Umbilical cord (tissue), 2 donors: ENCODE data around the gene VGLL2. TPM values are rescaled to one million over a fixed set of nuclear protein-coding genes. Genes with fewer than 3 reads are reported as not detected.
A peak's percentile ranks its signal among the peaks of the same experiment; 100 is the strongest.
"Not testable (repeated sequence)": the region's sequence is repeated elsewhere in the genome, so short reads cannot be mapped to it uniquely, and the experiment has no call there.

Experiments used
- DNase-seq: peaks from one replicate; pipeline ENCODE4 v3.0.0-alpha.2; 2015; ENCODE audit warnings: low spot score
- total RNA-seq: library from RNA; depleted of rRNA; stranded (reverse); fragments of >200 nt; gene quantifications from one replicate; pipeline ENCODE4 v1.2.3, GENCODE V29; 2014; ENCODE audit warnings: low replicate concordance; ENCODE audit not compliant: insufficient read depth

VGLL2 gene
- not detected for total RNA-seq

- DNase-seq = peak; percentile 46
Measured at GRCh38 chr6:117265410-117266256, at the start of gene VGLL2. Gene VGLL2 (plus strand): TSS chr6:117265558. CDS start chr6:117265764, 206 bp downstream.

GRCh38 chr6:117222861-117223260, 42.5 kb upstream of the VGLL2 start:
- no peak for DNase-seq

GRCh38 chr6:117226778-117227177, 38.6 kb upstream of the VGLL2 start:
- no peak for DNase-seq

- DNase-seq = no peak
Measured at GRCh38 chr6:117227245-117227962, 38.0 kb upstream of the VGLL2 start.

DNA sequence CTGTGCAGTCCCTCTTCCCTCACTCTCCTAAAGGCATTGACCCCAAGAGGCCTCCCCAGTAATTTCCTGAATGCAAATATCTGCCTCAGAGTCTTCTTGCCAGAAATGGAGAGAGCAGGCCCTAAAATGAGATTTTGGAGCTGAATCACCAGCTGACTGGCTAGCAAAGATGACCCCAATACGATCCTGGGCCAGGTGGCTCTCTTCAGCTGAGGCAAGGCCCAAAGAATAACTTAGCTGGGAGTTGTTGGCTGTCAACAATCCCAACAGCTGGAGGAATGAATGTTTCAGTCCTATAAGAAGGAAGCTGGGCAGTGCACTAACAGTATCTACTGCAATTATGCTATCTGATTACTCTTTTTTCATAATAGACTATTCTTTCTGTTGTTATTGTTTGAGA, 37.2 kb upstream of the VGLL2 start:
- DNase-seq = no peak

- no peak for DNase-seq
Measured at GRCh38 chr6:117229870-117230269, 35.5 kb upstream of the VGLL2 start.

DNA sequence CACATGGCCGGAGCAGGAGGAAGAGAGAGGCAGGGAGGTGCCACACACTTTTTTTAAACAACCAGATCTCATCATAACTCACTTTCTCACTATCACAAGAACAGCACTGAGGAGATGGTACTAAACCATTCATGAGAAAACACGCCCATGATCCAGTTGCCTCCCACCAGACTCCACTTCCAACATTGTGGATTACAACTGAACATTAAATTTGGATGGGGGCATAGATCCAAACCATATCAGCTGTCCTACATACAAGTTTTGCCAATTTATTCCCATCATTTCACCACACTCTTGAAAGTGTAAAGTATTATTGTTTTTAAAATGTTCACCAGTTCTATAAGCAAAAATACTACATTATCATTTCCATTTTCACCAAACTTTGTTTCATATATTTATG, 33.9 kb upstream of the VGLL2 start:
- DNase-seq = no peak

GRCh38 chr6:117232196-117232595, 33.2 kb upstream of the VGLL2 start:
- DNase-seq = no peak

- no peak for DNase-seq
Measured at GRCh38 chr6:117233145-117233544, 32.2 kb upstream of the VGLL2 start.

GRCh38 chr6:117237561-117237960, 27.8 kb upstream of the VGLL2 start:
- no peak for DNase-seq

- not testable (repeated sequence) for DNase-seq
Measured at GRCh38 chr6:117244571-117244970, 20.8 kb upstream of the VGLL2 start.

- DNase-seq = not testable (repeated sequence)
Measured at GRCh38 chr6:117244979-117245378, 20.4 kb upstream of the VGLL2 start.

GRCh38 chr6:117253785-117254184, 11.6 kb upstream of the VGLL2 start:
- no peak for DNase-seq

GRCh38 chr6:117262799-117263198, 2.6 kb upstream of the VGLL2 start:
- DNase-seq = no peak

GRCh38 chr6:117263353-117263927, 1.9 kb upstream of the VGLL2 start:
- no peak for DNase-seq

- DNase-seq = no peak
Measured at GRCh38 chr6:117264369-117264691, 1.0 kb upstream of the VGLL2 start.

- DNase-seq = peak; percentile 3
Measured at GRCh38 chr6:117264692-117265409, 507 bp upstream of the VGLL2 start.

GRCh38 chr6:117266257-117267053, 1.1 kb downstream of the VGLL2 start:
- DNase-seq = no peak

GRCh38 chr6:117267054-117267347, 1.6 kb downstream of the VGLL2 start:
- no peak for DNase-seq

DNA sequence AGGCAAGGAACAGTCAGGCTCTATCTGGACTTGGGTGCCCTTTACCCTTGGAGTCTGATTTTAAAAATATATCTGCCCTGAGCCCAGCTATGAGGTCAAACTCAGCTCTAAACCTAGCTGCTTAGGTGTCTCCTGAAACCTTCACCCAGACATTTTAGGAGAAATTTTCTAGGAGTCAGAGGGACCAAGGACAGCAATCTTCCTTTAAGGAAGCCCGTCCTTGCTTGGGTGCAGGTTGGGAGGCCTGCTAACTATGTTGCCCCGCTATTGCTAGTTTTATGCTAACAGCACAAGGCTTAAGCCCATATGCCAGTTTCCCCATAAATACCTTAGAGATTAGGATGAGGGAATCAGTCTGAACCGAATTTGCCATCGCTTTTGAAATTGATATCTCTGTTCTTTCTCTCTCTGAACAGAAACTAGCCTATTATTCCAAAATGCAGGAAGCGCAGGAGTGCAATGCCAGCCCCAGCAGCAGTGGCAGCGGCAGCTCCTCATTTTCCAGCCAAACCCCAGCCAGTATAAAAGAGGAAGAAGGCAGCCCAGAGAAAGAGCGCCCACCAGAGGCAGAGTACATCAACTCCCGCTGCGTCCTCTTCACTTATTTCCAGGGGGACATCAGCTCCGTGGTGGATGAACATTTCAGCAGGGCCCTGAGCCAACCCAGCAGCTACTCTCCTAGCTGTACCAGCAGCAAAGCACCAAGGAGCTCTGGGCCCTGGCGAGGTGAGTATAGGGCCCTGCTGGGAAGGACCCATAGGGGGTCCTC, 2.6 kb downstream of the VGLL2 start:
- no peak for DNase-seq

- no peak for DNase-seq
Measured at GRCh38 chr6:117268924-117269323, 3.6 kb downstream of the VGLL2 start.
